Measurements from ENCODE around the gene DAPL1.
"Not testable (repeated sequence)": the region's sequence is repeated elsewhere in the genome, so short reads cannot be mapped to it uniquely, and the experiment has no call there.

The DAPL1 gene

GRCh38 chr2:158818511-158818910 lies 23.4 kb downstream of the DAPL1 start:
- DNase-seq = no peak

GRCh38 chr2:158822193-158822592 lies 27.1 kb downstream of the DAPL1 start:
- DNase-seq = no peak

GRCh38 chr2:158823486-158824237 lies 28.5 kb downstream of the DAPL1 start:
- DNase-seq = no peak

GRCh38 chr2:158825021-158825420 lies 29.9 kb downstream of the DAPL1 start:
- no peak for DNase-seq

GRCh38 chr2:158826965-158827364 lies 31.8 kb downstream of the DAPL1 start:
- DNase-seq = no peak

- no peak for DNase-seq
Observed at GRCh38 chr2:158828378-158829164, 33.5 kb downstream of the DAPL1 start.

GRCh38 chr2:158829167-158829566 lies 34.0 kb downstream of the DAPL1 start:
- DNase-seq = no peak

GRCh38 chr2:158830201-158830600 lies 35.1 kb downstream of the DAPL1 start:
- DNase-seq = no peak

- DNase-seq = no peak
Observed at GRCh38 chr2:158835431-158835830, 40.3 kb downstream of the DAPL1 start.

GRCh38 chr2:158837645-158838044 lies 42.5 kb downstream of the DAPL1 start:
- DNase-seq = no peak

- DNase-seq = no peak
Observed at GRCh38 chr2:158841850-158842249, 46.7 kb downstream of the DAPL1 start.

- no peak for DNase-seq
Observed at GRCh38 chr2:158845444-158845843, 50.3 kb downstream of the DAPL1 start.

GRCh38 chr2:158845859-158846258 lies 50.7 kb downstream of the DAPL1 start:
- no peak for DNase-seq

- not testable (repeated sequence) for DNase-seq
Observed at GRCh38 chr2:158847526-158847925, 52.4 kb downstream of the DAPL1 start.

GRCh38 chr2:158848031-158848970 lies 53.2 kb downstream of the DAPL1 start:
- not testable (repeated sequence) for DNase-seq

GRCh38 chr2:158860179-158860578 lies 65.1 kb downstream of the DAPL1 start:
- DNase-seq = not testable (repeated sequence)

GRCh38 chr2:158861626-158862025 lies 66.5 kb downstream of the DAPL1 start:
- not testable (repeated sequence) for DNase-seq

GRCh38 chr2:158865469-158865868 lies 70.4 kb downstream of the DAPL1 start:
- DNase-seq = not testable (repeated sequence)

Measured in anterior cingulate cortex (tissue), 58 donors.